GM23338 (cell line): ENCODE data around the gene ZFP92. TPM values are rescaled to one million over a fixed set of nuclear protein-coding genes. Genes with fewer than 3 reads are reported as not detected.

ENCODE experiments used
- ATAC-seq: fragments of 200-7000 bp; cut with Tn5 transposase; 3 replicates; pipeline ENCODE4 v1.9.1; 2020
- DNase-seq: peaks from one replicate; pipeline ENCODE4 v3.0.0-alpha.2; 2015; ENCODE audit warnings: low spot score
- H2AFZ ChIP-seq: fragments of 200-600 bp; sonication (generic); 2 replicates; pipeline ENCODE4 v1.8.0; 2016; ENCODE audit warnings: antibody characterized with exemption, mild to moderate bottlenecking, moderate library complexity
- H3F3A ChIP-seq: fragments of 200-600 bp; sonication (generic); replicated peaks from 2 replicates; pipeline ENCODE4 v1.8.0; 2017; ENCODE audit warnings: antibody characterized with exemption, mixed run types, low read depth
- H3K27ac ChIP-seq: fragments of 200-600 bp; sonication (generic); 2 replicates; pipeline ENCODE4 v1.6.1; 2016; ENCODE audit warnings: low read depth
- H3K27me3 ChIP-seq: fragments of 200-600 bp; sonication (generic); 2 replicates; pipeline ENCODE4 v1.8.0; 2016; ENCODE audit warnings: mild to moderate bottlenecking, mixed run types, moderate library complexity; ENCODE audit not compliant: insufficient read depth
- H3K36me3 ChIP-seq: fragments of 200-600 bp; sonication (generic); 2 replicates; pipeline ENCODE4 v1.8.0; 2016; ENCODE audit warnings: mild to moderate bottlenecking; ENCODE audit not compliant: insufficient read depth
- H3K4me1 ChIP-seq: fragments of 200-600 bp; sonication (generic); 2 replicates; pipeline ENCODE4 v1.8.0; 2016; ENCODE audit warnings: mild to moderate bottlenecking, moderate library complexity; ENCODE audit not compliant: insufficient read depth
- H3K4me2 ChIP-seq: fragments of 200-600 bp; sonication (generic); 2 replicates; pipeline ENCODE4 v1.7.1; 2017; ENCODE audit warnings: mixed run types
- H3K4me3 ChIP-seq: fragments of 200-600 bp; sonication (generic); 2 replicates; pipeline ENCODE4 v1.6.1; 2016; ENCODE audit warnings: mixed run types
- H3K79me2 ChIP-seq: fragments of 200-600 bp; sonication (generic); replicated peaks from 2 replicates; pipeline ENCODE4 v1.8.0; 2017; ENCODE audit warnings: mild to moderate bottlenecking; ENCODE audit not compliant: insufficient read depth
- H3K9me2 ChIP-seq: fragments of 200-600 bp; sonication (generic); 2 replicates; pipeline ENCODE4 v1.8.0; 2017; ENCODE audit not compliant: insufficient read depth
- H4K20me1 ChIP-seq: fragments of 200-600 bp; sonication (generic); replicated peaks from 2 replicates; pipeline ENCODE4 v1.8.0; 2017; ENCODE audit warnings: mild to moderate bottlenecking; ENCODE audit not compliant: insufficient read depth
- H3K27ac Mint-ChIP-seq: 2 replicates; pipeline ENCODE4 v1.8.0; 2020; ENCODE audit warnings: inconsistent platforms, mild to moderate bottlenecking, moderate library complexity, mixed read lengths
- H3K27me3 Mint-ChIP-seq: 3 replicates; pipeline ENCODE4 v1.8.0; 2022; ENCODE audit warnings: low read depth, mild to moderate bottlenecking, moderate library complexity, mixed read lengths, inconsistent platforms; ENCODE audit not compliant: insufficient read depth, poor library complexity
- H3K36me3 Mint-ChIP-seq: 3 replicates; pipeline ENCODE4 v1.8.0; 2021; ENCODE audit warnings: low read depth, mild to moderate bottlenecking, inconsistent platforms, moderate library complexity, mixed read lengths
- H3K4me1 Mint-ChIP-seq: 3 replicates; pipeline ENCODE4 v1.8.0; 2020; ENCODE audit warnings: mild to moderate bottlenecking, inconsistent platforms, mixed read lengths
- H3K4me3 Mint-ChIP-seq: 3 replicates; pipeline ENCODE4 v1.8.0; 2021; ENCODE audit warnings: moderate library complexity, mild to moderate bottlenecking, inconsistent platforms, mixed read lengths
- H3K9me3 Mint-ChIP-seq: 3 replicates; pipeline ENCODE4 v1.8.0; 2020; ENCODE audit warnings: moderate library complexity, mild to moderate bottlenecking, inconsistent platforms, mixed read lengths
- EZH2 ChIP-seq: fragments of 200-600 bp; sonication (generic); IDR thresholded peaks from one replicate; pipeline ENCODE4 v1.8.0; 2017; ENCODE audit warnings: antibody characterized with exemption, mild to moderate bottlenecking, low read depth; ENCODE audit not compliant: unreplicated experiment
- NANOG ChIP-seq: IDR thresholded peaks from 2 replicates; pipeline ENCODE4 v1.6.1; 2016; ENCODE audit warnings: antibody characterized with exemption, borderline replicate concordance
- ZNF462 ChIP-seq: fragments of 250-450 bp; sonication (Bioruptor Pico); IDR thresholded peaks from 2 replicates; pipeline ENCODE4 v1.5.0; 2020; ENCODE audit warnings: mild to moderate bottlenecking, moderate library complexity
- polyA plus RNA-seq: library from polyadenylated mRNA; unstranded; fragments of >200 nt; fragmentation: Nextera tagmentation; extraction: Ambion mirVana; gene quantifications from 2 replicates; pipeline ENCODE4 v1.2.1, GENCODE V29; 2016
- total RNA-seq: library from RNA; depleted of rRNA; stranded (reverse); fragments of >200 nt; shearing (Covaris generic); gene quantifications from 2 replicates; pipeline ENCODE4 v1.2.3, GENCODE V29; 2014
- TF ChIP-seq, protein P1 (sequence below), 2 experiments: fragments of 200-600 bp in 1 of 2; sonication (generic) in 1 of 2; conservative IDR thresholded peaks; 2 replicates each; pipeline versions ENCODE4 v1.5.1 to v1.6.1; 2016 to 2017; ENCODE audit warnings: antibody characterized with exemption in 2 of 2, low read depth in 2 of 2, mild to moderate bottlenecking in 2 of 2, moderate library complexity in 1 of 2

The ZFP92 gene
- total and polyA plus RNA-seq, 2 experiments from 2014 or later: 0.05 to 0.52 TPM

GRCh38 chrX:153410888-153411254 is 401 bp upstream of the ZFP92 start (continued):
- no peak for TF ChIP-seq ZNF462 (CRISPR knock-in tag)
- peak; percentile 39 for TF ChIP-seq EZH2
- TF ChIP-seq, protein P1, sequence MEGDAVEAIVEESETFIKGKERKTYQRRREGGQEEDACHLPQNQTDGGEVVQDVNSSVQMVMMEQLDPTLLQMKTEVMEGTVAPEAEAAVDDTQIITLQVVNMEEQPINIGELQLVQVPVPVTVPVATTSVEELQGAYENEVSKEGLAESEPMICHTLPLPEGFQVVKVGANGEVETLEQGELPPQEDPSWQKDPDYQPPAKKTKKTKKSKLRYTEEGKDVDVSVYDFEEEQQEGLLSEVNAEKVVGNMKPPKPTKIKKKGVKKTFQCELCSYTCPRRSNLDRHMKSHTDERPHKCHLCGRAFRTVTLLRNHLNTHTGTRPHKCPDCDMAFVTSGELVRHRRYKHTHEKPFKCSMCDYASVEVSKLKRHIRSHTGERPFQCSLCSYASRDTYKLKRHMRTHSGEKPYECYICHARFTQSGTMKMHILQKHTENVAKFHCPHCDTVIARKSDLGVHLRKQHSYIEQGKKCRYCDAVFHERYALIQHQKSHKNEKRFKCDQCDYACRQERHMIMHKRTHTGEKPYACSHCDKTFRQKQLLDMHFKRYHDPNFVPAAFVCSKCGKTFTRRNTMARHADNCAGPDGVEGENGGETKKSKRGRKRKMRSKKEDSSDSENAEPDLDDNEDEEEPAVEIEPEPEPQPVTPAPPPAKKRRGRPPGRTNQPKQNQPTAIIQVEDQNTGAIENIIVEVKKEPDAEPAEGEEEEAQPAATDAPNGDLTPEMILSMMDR (conservative IDR thresholded peaks at IDR 0.05; ENCODE audit: low read depth in 2 of 2): no peak
- no peak for TF ChIP-seq NANOG

GRCh38 chrX:153411988-153412574 is 809 bp downstream of the ZFP92 start:
- Mint-ChIP-seq H3K4me3 (peak overlapping the region; percentile 56), H3K27ac (no peak overlapping the region), H3K36me3 (no peaks in the 10 kb centered on the region), H3K27me3 (peaks cover 18% of the 10 kb centered on the region), H3K9me3 (no peaks in the 10 kb centered on the region), H3K4me1 (peaks cover 8% of the 10 kb centered on the region)
- Histone ChIP-seq H3K4me1 (no peaks in the 10 kb centered on the region), H3K36me3 (no peaks in the 10 kb centered on the region), H3K4me2 (peak overlapping the region; percentile 75), H2AFZ (0 out of 2 replicates have a peak overlapping the region, but pooled peaks have one; percentile 38), H3K79me2 (no peaks in the 10 kb centered on the region), H3K9me2 (no peaks in the 10 kb centered on the region), H3F3A (no peaks in the 10 kb centered on the region), H4K20me1 (no peaks in the 10 kb centered on the region), H3K27ac (no peak overlapping the region), H3K4me3 (peak overlapping the region; percentile 53), H3K27me3 (peaks cover 19% of the 10 kb centered on the region; the same call in 1 of the 2 replicates)
- ATAC-seq: no peak
- TF ChIP-seq, protein P1 (conservative IDR thresholded peaks at IDR 0.05; ENCODE audit: low read depth in 2 of 2): no peak
- DNase-seq: no peak
